Measurements from ENCODE around the gene TMEM132C. TPM values are rescaled to one million over a fixed set of nuclear protein-coding genes. Genes with fewer than 3 reads are reported as not detected.

The TMEM132C gene
- total and polyA plus RNA-seq, 4 donors, result 0.05 to 0.08 (median 0.05) TPM; not detected in 1

DNA sequence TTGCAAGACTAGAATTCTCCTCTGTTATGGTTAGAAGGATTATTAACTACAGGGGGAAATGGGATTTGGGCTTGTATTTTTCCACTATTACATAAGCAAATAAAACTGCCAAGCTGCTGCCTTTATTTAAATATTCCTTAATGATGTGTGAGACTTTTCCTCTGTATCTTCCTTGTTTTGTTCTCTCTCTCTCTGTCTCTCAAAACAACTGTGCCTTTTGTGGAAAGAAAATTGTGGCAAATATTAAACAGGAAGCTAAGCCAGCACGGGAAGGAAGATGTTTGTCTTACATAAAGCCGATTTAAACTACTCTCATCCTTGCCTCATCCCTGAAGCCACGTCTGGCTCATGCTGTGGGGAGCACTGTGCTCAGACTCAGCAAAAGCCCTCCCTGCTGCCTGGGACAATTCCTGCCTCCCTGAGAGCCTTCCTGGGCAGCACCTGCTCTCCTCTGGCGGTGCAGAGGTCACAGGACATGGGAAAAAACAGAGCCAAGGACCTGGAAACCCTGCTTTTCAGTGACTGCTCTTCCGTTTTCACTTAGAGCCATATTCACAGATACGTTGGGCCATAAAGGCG is 319.6 kb downstream of the TMEM132C start:
- no peak for TF ChIP-seq FOXA2 (IDR thresholded peaks at IDR 0.05)
- TF ChIP-seq HNF4A (conservative IDR thresholded peaks at IDR 0.05), result no peak
- no peak for TF ChIP-seq TAF1 (conservative IDR thresholded peaks at IDR 0.05)
- no peak for TF ChIP-seq ATF3 (IDR thresholded peaks at IDR 0.05)
- TF ChIP-seq JUND (IDR thresholded peaks at IDR 0.05), result no peak
- no peak for TF ChIP-seq NR2F2 (IDR thresholded peaks at IDR 0.05)
- no peak for TF ChIP-seq RAD21 (IDR thresholded peaks at IDR 0.05)
- H3K4me1 ChIP-seq (ENCODE audit: control insufficient read depth in 4 of 4, insufficient read depth in 4 of 4, low read length in 3 of 4), result no peaks in the 10 kb centered on the region
- H3K36me3 ChIP-seq (ENCODE audit: control insufficient read depth in 4 of 4, insufficient read depth in 3 of 4, low read depth in 1 of 4, low read length in 3 of 4), result no peaks in the 10 kb centered on the region
- no peaks in the 10 kb centered on the region for H3K9me3 ChIP-seq (ENCODE audit: control insufficient read depth in 4 of 4, low read length in 3 of 4)
- H3K9ac ChIP-seq (ENCODE audit: low read depth in 1 of 2, low read length in 2 of 2), result no peak overlapping the region
- no peaks in the 10 kb centered on the region for H3K27me3 ChIP-seq (ENCODE audit: control insufficient read depth in 4 of 4, insufficient read depth in 4 of 4, low read length in 3 of 4)
- no peak overlapping the region for H3K4me3 ChIP-seq (ENCODE audit: low read depth in 1 of 3, low read length in 3 of 3)
- no peak for DNase-seq (ENCODE audit: low spot score)
- 38% methylated on average over 7 of the region's 7 CpGs for WGBS
- H3K27ac ChIP-seq (ENCODE audit: low read depth in 1 of 2, low read length in 2 of 2), result no peak overlapping the region

DNA sequence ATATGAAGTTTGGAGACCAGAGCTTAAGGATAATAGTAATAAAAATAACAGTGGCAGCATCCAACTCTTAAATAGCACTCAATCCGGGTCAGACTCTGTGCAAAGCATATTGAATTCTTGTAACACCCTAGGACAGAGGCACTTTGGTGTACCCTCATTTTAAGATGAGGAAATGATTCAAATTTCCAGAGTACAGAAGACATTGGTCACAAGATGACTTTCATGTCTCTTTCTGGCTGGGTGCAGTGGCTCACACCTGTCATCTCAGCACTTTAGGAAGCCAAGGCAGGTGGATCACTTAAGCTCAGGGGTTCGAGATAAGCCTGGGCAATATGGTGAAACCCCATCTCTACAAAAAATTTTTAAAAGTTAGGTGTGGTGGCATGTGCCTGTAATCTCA is 320.9 kb downstream of the TMEM132C start:
- WGBS, result 44% methylated on average over 2 of the region's 2 CpGs
- Histone ChIP-seq H3K9me3 (ENCODE audit: control insufficient read depth in 4 of 4, low read length in 3 of 4) (no peaks in the 10 kb centered on the region), H3K4me1 (ENCODE audit: control insufficient read depth in 4 of 4, insufficient read depth in 4 of 4, low read length in 3 of 4) (no peaks in the 10 kb centered on the region), H3K4me3 (ENCODE audit: low read depth in 1 of 3, low read length in 3 of 3) (no peak overlapping the region), H3K36me3 (ENCODE audit: control insufficient read depth in 4 of 4, insufficient read depth in 3 of 4, low read depth in 1 of 4, low read length in 3 of 4) (no peaks in the 10 kb centered on the region), H3K27me3 (ENCODE audit: control insufficient read depth in 4 of 4, insufficient read depth in 4 of 4, low read length in 3 of 4) (no peaks in the 10 kb centered on the region), H3K9ac (ENCODE audit: low read depth in 1 of 2, low read length in 2 of 2) (no peak overlapping the region), H3K27ac (ENCODE audit: low read depth in 1 of 2, low read length in 2 of 2) (no peak overlapping the region)
- TF ChIP-seq HNF4G (IDR thresholded peaks at IDR 0.05) (no peak), REST (IDR thresholded peaks at IDR 0.05) (no peak), RXRA (IDR thresholded peaks at IDR 0.05) (no peak), SP1 (IDR thresholded peaks at IDR 0.05) (no peak), FOXA2 (IDR thresholded peaks at IDR 0.05) (no peak), HNF4A (conservative IDR thresholded peaks at IDR 0.05) (no peak), GABPA (IDR thresholded peaks at IDR 0.05 in 1 of 2, conservative IDR thresholded peaks at IDR 0.05 in 1 of 2) (no peak), YY1 (IDR thresholded peaks at IDR 0.05) (no peak), CTCF (IDR thresholded peaks at IDR 0.05; ENCODE audit: low read depth, low read length, missing input control) (no peak), NR2F2 (IDR thresholded peaks at IDR 0.05) (no peak), RAD21 (IDR thresholded peaks at IDR 0.05) (no peak)
- no peak for DNase-seq (ENCODE audit: low spot score)

Data from liver (tissue), 9 donors.